Measurements from ENCODE around the gene SYT15. TPM values are rescaled to one million over a fixed set of nuclear protein-coding genes. Genes with fewer than 3 reads are reported as not detected.

Gene SYT15
- total RNA-seq, 4 donors from 2014 or later = 3.0 to 22.8 (median 14.0) TPM

GRCh38 chr10:46543466-46544377 lies 35.2 kb upstream of the SYT15 start:
- H3K4me1 ChIP-seq = no peaks in the 10 kb centered on the region
- H3K9me3 ChIP-seq = no peaks in the 10 kb centered on the region
- no peaks in the 10 kb centered on the region for H3K36me3 ChIP-seq
- intact Hi-C loops (cut with DNase I; ENCODE audit: low total_unique reads) = no loop called here
- TF ChIP-seq POLR2A (IDR thresholded peaks at IDR 0.05) (no peak), CTCF (IDR thresholded peaks at IDR 0.05) (no peak)
- H3K4me3 ChIP-seq = no peak overlapping the region
- H3K27me3 ChIP-seq = peaks cover 0 to 3% of the 10 kb centered on the region in 2 donors
- peak in 1 of 2 donors; percentile 6 for DNase-seq
- no peak overlapping the region for H3K27ac ChIP-seq

GRCh38 chr10:46544989-46545791 lies 33.7 kb upstream of the SYT15 start:
- H3K4me3 ChIP-seq = no peak overlapping the region
- peaks cover 0 to 3% of the 10 kb centered on the region in 2 donors for H3K27me3 ChIP-seq
- H3K4me1 ChIP-seq = no peaks in the 10 kb centered on the region
- peak in 1 of 2 donors; percentile 7 for DNase-seq
- no peaks in the 10 kb centered on the region for H3K9me3 ChIP-seq
- TF ChIP-seq POLR2A (IDR thresholded peaks at IDR 0.05) (no peak), CTCF (IDR thresholded peaks at IDR 0.05) (peak in 1 of 4 experiments; percentile 7)
- no peaks in the 10 kb centered on the region for H3K36me3 ChIP-seq
- intact Hi-C loops (cut with DNase I; ENCODE audit: low total_unique reads) = no loop called here
- H3K27ac ChIP-seq = no peak overlapping the region

- DNase-seq = peak in 1 of 2 donors; percentile 7
- no peak for TF ChIP-seq POLR2A (IDR thresholded peaks at IDR 0.05)
- TF ChIP-seq CTCF (IDR thresholded peaks at IDR 0.05) = no peak
- Histone ChIP-seq H3K4me1 (no peaks in the 10 kb centered on the region), H3K27ac (no peak overlapping the region), H3K4me3 (no peak overlapping the region), H3K36me3 (no peaks in the 10 kb centered on the region), H3K27me3 (peaks cover 0 to 3% of the 10 kb centered on the region in 2 donors), H3K9me3 (no peaks in the 10 kb centered on the region)
- intact Hi-C loops (cut with DNase I; ENCODE audit: low total_unique reads) = no loop called here
Observed at GRCh38 chr10:46545861-46546590, 32.9 kb upstream of the SYT15 start.

GRCh38 chr10:46546591-46547540 lies 32.1 kb upstream of the SYT15 start:
- H3K27me3 ChIP-seq = no peaks in the 10 kb centered on the region

More at GRCh38 chr10:46546591-46547540, 32.1 kb upstream of the SYT15 start:
- Histone ChIP-seq H3K27ac (no peak overlapping the region), H3K9me3 (no peaks in the 10 kb centered on the region), H3K4me1 (no peaks in the 10 kb centered on the region), H3K4me3 (no peak overlapping the region), H3K36me3 (no peaks in the 10 kb centered on the region)
- TF ChIP-seq POLR2A (IDR thresholded peaks at IDR 0.05) (no peak), CTCF (IDR thresholded peaks at IDR 0.05) (no peak)
- intact Hi-C loops (cut with DNase I; ENCODE audit: low total_unique reads) = no loop called here
- DNase-seq = peak in 1 of 2 donors; percentile 12
